HS-27A (cell line): ENCODE data around the gene CTU1.

Experiments used
- DNase-seq: peaks from one replicate; pipeline ENCODE4 v3.0.0-alpha.2; 2012; ENCODE audit warnings: low read depth, missing footprints

Gene CTU1

DNA sequence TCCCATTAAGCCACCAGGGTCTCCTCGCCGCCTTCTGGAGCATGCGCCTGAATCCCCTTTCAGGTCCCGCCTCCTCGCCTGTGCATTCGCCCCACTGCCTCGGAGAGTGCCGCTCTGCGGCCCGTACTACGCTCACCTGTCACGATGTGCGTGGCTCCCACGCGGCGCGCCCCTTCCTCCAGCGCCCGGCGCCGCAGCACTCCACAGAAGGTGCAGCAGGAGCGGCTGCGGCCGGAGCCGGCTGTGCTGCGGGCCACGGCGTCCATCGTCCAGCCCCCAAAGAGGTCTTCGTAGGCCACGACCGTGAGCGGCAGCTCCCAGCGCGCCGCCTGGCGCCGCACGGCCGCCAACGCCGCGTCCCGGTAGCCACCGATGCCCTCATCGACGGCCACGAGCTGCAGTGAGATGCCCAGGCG lies 4.3 kb downstream of the CTU1 start:
- no peak for DNase-seq

DNA sequence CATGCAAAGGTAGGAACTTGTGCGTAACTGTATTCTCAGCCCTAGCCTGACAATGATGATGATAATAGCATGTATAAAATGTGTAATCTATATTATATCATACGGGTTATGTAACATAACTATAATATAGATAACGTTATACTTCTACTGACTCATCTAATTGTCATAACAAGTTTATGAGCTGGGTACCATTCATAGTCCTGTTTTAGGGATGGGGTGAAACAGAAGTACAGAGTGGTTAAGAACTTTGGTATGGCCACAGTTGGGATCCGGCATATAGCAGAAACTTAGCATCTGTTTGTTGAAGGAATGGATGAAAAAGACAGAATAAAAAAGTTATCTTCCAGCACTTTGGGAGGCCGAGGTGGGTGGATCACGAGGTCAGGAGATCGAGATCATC lies 5.2 kb downstream of the CTU1 start:
- DNase-seq = no peak

DNA sequence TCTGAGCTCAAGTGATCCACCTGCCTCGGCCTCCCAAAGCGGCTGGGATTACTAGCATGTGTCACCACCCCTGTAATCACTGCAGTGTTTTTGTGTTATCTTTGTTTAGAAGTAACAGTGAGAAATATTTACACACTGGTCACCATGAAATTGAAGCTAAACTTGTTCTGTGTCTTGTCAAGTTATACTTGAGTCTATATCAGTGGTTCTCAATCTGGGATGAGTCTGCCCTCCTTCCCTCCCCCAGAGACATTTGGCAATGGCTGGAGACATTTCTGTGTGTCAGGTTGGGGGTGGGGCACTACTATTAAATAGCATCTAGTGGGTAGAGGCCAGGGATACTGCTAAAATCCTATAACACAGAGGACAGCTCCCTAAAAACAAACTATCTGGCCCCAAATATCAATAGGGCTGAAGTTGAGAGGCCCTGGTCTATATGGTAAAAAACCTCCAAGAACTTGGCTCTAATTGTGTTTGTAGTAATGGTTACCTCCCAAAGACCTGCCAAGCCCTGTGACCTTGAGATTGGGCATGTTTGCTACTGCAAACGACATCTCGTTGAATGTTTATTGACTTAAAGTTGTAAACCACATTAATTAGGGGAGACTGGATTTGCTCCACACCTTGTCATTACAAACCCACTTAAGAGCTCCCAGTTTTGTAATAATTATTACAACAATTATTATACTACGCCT lies 6.9 kb downstream of the CTU1 start:
- DNase-seq = no peak

- DNase-seq = no peak
These were observed 7.6 kb downstream of the CTU1 start for GRCh38 chr19:51100601-51101000.

DNA sequence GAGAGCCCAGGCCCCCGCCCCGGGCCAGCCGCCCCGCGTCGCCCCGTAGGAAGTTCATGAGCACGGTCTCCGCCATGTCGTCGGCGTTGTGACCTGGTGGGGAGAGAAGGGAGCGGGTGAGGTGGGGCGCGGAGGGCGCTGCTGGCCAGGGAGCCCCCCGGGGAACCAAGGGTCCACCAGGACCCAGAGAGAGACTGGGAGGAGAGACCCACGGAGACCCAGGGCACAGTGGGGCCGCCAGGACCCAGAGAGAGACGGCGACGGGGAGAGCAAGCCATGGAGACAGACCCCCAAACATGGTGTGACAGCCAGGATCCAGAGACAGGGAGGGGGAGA lies 9.2 kb downstream of the CTU1 start:
- no peak for DNase-seq

GRCh38 chr19:51098365-51099046 lies 9.7 kb downstream of the CTU1 start:
- no peak for DNase-seq

DNA sequence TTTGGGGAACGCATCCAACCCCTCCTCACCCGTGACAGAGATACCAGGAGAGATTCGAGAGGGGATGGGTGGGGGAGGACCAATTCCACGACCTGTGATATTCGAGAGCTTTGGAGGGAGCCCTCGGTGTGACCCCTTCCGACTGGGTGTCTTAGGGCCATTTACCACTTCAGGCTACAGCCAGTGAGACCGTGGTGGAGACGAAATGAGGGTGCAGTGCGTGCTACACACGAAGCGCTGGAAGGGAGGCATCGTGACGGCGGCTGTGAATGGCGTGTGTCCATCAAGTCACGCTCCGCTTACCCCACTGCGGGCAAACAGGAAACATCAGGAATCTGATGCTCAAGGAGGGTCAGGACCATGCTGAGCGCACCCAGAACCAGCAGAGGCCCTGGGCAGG lies 10.4 kb downstream of the CTU1 start:
- DNase-seq = no peak

DNA sequence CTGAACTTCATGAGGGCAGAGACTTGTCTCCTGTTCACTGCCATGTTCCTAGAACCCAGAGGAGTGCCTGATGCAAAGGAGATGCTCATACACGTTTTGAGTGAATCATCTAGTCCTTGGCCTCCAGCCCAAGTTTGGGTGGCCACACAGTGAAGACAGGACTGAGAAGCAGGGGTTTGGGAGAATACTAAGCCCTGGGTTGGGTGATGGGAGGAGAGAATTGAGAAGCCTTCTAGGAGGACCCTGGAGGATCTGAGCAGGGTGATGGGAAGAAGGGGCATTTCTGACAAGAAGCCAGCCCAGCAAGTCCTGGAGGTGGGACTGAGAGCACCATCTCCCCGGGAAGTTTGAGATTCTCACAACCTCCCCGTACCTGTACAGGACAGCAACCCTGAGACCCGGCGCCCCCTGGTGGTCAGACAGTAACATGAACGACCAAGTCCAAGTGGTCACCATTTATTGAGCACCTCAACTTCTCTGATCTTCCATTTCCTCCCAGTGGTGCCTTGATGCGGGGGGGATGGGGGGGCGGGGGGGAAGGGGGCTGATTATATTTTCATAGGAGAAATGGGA lies 11.0 kb downstream of the CTU1 start:
- no peak for DNase-seq

DNA sequence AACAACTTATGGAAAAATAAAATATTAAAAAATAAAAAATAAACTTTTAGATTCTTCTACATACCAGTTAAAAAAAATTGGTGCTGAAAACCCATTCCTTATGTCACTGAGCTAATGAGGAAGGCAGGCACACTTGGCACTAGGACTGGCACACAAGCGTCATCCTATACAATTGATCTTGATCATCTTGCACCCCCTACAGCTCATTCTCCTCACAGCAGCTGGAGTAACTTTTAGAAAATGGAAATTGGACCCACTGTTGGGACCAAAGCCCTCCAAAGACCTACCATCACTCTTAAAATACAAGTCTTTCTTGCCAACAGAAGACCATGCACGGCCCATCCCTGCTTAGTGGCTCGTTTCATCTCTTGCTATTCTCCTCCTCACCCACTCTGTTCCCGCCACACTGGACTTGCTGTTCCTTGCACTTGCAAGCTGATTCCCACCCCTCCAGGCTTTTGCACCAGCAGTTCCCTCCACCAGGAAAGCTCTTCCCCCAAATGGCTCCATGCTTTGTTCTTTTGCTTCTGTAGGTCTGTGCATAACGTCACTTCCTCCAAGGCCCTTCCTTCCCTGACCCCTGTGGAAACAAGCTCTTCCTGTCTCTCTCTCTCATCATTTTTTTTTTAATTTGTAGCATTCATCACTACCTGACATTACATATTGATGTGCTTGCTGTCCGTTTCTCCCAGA lies 11.6 kb downstream of the CTU1 start:
- no peak for DNase-seq

- DNase-seq = no peak
These were observed 13.4 kb downstream of the CTU1 start for GRCh38 chr19:51094696-51095279.

GRCh38 chr19:51093510-51094345 lies 14.5 kb downstream of the CTU1 start:
- no peak for DNase-seq

DNA sequence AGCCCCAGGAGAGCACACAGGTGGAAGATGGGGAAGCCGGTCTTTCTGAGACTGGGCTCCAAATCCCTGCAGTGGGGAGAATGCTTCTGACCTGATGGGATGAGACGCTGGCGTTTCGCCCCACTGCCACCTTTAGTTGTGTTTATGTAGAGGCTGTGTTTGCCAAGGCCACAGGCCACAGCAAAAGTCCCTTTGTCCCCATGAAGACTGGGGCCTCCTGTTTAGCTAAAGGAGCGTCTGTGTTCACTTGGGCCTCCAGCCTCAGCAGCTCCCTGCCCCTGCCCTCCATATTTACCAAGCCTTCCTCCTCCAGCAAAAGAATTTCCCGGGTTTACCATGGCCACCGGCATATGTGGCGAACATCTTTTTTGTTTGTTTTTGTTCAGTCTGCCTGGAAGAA lies 15.1 kb downstream of the CTU1 start:
- DNase-seq = no peak

GRCh38 chr19:51091895-51092873 lies 16.0 kb downstream of the CTU1 start:
- no peak for DNase-seq

DNA sequence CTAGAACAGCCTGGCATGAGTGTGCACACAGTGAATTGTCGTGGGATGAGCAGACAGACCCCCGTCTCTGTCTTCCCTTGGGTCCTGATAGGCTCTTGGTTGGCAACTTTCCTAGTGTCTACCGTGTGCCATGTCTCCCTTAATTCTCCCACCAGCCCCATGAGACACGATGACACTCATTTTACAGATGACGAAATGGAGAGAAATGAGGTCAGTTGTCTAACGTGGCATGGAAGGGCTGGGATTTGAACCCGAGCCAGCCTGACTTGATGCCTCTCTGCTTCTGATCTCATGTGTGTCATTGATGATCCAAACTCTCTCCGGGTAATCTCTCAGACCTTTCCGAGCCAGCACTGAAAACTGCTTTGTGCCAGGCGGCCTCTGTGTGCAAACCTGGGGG lies 17.1 kb downstream of the CTU1 start:
- no peak for DNase-seq

DNA sequence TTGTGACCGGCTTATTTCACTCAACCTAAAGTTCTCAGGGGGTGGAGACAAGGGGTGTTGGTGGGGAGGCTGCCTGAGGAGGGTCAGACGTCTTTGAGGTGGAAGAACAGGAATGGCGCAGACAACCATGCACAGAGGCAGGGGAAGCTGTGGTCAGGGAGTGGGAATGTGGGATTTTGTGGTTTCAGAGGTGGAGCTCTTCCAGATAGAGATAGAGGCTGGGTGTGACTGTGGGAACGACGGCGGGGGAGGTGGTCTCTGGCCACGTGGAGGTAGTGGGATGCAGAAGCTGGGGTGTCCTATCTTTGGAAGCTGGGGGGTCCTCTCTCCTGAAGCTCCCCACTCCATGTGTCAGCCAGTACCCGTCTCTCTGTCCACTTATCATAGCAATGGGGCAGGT lies 17.7 kb downstream of the CTU1 start:
- DNase-seq = no peak

DNA sequence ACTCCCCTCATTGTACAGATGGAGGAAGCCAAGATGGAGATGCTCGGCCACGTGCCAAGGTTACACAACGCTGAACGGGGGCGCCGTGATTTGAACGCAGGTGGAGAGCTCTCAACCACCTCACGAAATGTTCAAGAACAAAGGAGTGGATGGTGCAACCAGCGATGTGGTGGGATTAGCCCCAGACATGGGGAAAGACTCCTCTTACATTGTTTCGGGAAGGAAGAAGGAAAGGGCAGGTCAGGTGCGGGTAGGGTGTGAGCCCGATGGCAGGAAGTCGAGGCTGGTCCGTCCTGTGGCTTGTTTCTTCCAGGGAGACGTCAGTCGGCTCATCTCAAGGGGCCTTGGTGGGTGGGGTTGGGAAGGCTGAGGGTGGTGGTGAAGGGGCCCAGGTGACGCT lies 18.4 kb downstream of the CTU1 start:
- no peak for DNase-seq

DNA sequence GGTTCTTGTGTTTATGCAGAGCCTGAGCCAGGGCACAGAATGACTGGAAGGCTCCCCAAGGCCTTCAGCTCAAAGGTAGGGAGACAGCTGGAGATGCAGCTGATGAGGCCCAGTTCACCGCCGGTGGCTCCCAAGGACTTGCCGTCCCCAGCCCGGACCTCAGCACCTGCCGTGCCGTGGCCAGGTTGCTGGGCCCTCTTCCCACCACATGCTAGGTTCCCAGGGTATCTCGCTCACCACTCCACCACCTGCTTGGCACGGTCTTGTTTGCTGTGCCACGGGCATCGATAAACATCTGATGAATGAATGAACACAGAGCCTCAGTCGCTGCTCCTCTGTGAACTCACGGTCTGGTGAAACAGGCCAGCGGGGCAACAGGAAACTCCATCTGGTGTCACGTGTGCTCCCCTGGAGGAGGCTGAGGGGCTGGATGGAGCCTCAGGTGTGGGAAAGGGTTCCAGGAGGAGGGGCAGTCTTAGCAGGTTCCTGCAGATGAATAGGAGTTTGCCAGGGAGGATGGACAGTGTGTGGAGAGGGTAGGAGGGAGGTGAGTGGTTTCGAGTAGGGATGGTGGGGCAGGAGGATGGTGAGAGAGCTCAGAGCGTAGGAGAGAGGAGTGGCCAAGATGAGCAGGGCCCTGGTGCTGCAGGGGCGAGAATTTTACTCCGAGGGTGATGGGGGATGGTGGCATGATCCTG lies 21.9 kb downstream of the CTU1 start:
- no peak for DNase-seq

GRCh38 chr19:51084505-51084904 lies 23.7 kb downstream of the CTU1 start:
- DNase-seq = no peak

DNA sequence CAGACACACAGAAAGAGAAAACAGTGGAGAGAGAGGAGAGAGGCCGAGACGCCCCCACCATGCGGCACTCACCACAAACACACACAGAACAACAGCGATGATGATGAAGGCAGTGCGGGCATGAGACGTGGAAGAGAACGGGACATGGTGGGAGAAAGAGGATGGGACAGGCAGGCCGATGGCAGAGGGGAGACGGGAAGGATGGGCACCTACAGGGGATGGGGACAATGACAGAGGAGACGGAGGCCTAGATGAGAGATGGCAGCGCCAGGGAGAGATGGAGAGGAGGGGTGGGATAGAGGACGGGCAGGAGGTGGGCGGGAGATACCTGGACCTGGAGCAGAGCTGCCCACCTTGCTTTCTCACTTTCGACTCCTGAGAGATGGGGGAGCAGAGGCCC lies 24.4 kb downstream of the CTU1 start:
- DNase-seq = no peak

DNA sequence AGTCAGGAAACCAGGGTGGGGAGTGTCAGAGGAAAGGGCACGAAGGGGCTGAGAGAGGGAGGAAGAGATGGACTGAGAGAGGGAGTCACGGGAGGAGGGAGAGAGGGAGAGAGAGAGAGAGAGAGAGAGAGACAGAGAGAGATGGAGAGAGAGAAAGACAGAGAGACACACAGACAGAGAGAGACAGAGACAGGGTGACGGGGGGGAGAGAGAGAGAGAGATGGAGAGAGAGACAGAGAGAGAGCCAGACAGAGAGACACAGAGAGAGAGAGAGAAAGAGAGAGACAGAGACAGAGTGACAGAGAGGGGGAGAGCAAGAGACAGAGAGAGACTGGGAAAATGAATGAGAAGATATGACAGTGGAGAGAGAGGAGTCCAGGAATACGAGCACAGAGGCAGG lies 25.0 kb downstream of the CTU1 start:
- no peak for DNase-seq
